H1 (cell line): ENCODE measurements around the gene DCTN1. TPM values are rescaled to one million over a fixed set of nuclear protein-coding genes. Genes with fewer than 3 reads are reported as not detected.

ENCODE experiments used
- ASH2L ChIP-seq: fragments of 200-600, 300-600 bp; sonication (generic); IDR thresholded peaks from one replicate; pipeline ENCODE4 v1.7.1; 2017; ENCODE audit warnings: low read length
- GABPA ChIP-seq: IDR thresholded peaks from 2 replicates; pipeline ENCODE4 v1.6.1; 2011; ENCODE audit warnings: mild to moderate bottlenecking, low read length, moderate library complexity, borderline replicate concordance; ENCODE audit not compliant: insufficient read depth
- NANOG ChIP-seq: IDR thresholded peaks from 2 replicates; pipeline ENCODE4 v1.6.1; 2011; ENCODE audit warnings: low read length, low read depth, mild to moderate bottlenecking, inconsistent platforms; ENCODE audit not compliant: insufficient read depth, poor library complexity, severe bottlenecking
- NRF1 ChIP-seq: IDR thresholded peaks from 2 replicates; pipeline ENCODE4 v1.6.1; 2011; ENCODE audit warnings: mild to moderate bottlenecking, low read depth, low read length, improper control_type of control experiment
- POLR2A ChIP-seq, 2 experiments: IDR thresholded peaks; 1 replicate in 1 of 2; 2 replicates in 1 of 2; pipeline ENCODE4 v1.6.1; 2011; ENCODE audit warnings: low read depth in 2 of 2, low read length in 2 of 2, mild to moderate bottlenecking in 2 of 2; ENCODE audit errors: control extremely low read depth in 1 of 2
- RAD21 ChIP-seq, 2 experiments: IDR thresholded peaks in 1 of 2; conservative IDR thresholded peaks in 1 of 2; 2 replicates each; pipeline ENCODE4 v1.6.1; 2011; ENCODE audit warnings: low read depth in 2 of 2, low read length in 2 of 2, improper control_type of control experiment in 1 of 2, inconsistent platforms in 1 of 2, mild to moderate bottlenecking in 1 of 2, moderate library complexity in 1 of 2
- RNF2 ChIP-seq: fragments of 200-900, 300-1000 bp; sonication (generic); IDR thresholded peaks from 2 replicates; pipeline ENCODE4 v1.7.1; 2016; ENCODE audit warnings: borderline replicate concordance, low read depth, mild to moderate bottlenecking, antibody characterized with exemption, low read length; ENCODE audit not compliant: poor library complexity, severe bottlenecking; ENCODE audit errors: missing control alignments
- TBP ChIP-seq: IDR thresholded peaks from 2 replicates; pipeline ENCODE4 v1.6.1; 2011; ENCODE audit warnings: low read depth, low read length, improper control_type of control experiment
- polyA plus RNA-seq, 7 experiments: library from polyadenylated mRNA; depleted of rRNA in 3 of 7; stranded (reverse) in 5 of 7; unstranded in 2 of 7; fragments of >200 nt in 5 of 7; fragments of 200-250 nt in 2 of 7; gene quantifications; 1 replicate in 5 of 7; 2 replicates in 1 of 7; 4 replicates in 1 of 7; pipeline versions ENCODE4 v1.2.1 to v1.2.3, GENCODE V29; 2011 to 2013; ENCODE audit warnings: missing spikeins in 2 of 7, mixed read lengths in 2 of 7
- total RNA-seq: library from RNA; stranded (reverse); fragmentation: NEBNext Ultra II Directional; extraction: Animal tissue kit (Norgen Biotek cat#: 25700); gene quantifications from 2 replicates; pipeline ENCODE4 v1.2.1, GENCODE V29; 2021
- TF ChIP-seq, protein P1 (sequence below): fragments of 300-600 bp; sonication (generic); IDR thresholded peaks from 2 replicates; pipeline ENCODE4 v1.7.1; 2012; ENCODE audit warnings: low read length, moderate library complexity, mild to moderate bottlenecking, inconsistent platforms; ENCODE audit not compliant: insufficient replicate concordance
- TF ChIP-seq, protein P2 (sequence below): IDR thresholded peaks from 2 replicates; pipeline ENCODE4 v1.6.1; 2012; ENCODE audit warnings: inconsistent platforms

DCTN1 gene
- total and polyA plus RNA-seq, 2 of the 8 experiments (the other 6 are each of a cell fraction or from before 2014, with no cell fraction given) = 105 to 162 TPM

DNA sequence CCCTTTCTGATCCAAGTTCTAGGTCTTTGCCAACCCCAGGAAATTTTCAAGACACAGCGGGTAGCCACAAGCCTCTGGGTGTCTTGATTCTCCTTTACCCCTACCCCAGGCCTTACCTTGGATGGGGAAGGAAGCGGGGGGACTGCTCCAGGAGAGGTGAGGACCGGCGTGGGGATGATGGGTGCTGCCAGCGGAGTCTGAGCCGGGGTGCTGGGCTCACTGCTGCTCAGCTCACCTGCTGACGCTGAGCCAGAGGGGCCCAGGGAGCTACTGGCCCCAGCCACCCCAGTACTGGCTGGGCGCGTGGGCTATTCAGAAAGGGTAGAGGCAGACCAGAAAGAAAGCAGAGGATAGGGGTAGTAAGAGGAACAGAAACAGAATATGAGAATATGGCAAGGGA lies 8.7 kb downstream of the DCTN1 start (continued):
- TF ChIP-seq, protein P1, sequence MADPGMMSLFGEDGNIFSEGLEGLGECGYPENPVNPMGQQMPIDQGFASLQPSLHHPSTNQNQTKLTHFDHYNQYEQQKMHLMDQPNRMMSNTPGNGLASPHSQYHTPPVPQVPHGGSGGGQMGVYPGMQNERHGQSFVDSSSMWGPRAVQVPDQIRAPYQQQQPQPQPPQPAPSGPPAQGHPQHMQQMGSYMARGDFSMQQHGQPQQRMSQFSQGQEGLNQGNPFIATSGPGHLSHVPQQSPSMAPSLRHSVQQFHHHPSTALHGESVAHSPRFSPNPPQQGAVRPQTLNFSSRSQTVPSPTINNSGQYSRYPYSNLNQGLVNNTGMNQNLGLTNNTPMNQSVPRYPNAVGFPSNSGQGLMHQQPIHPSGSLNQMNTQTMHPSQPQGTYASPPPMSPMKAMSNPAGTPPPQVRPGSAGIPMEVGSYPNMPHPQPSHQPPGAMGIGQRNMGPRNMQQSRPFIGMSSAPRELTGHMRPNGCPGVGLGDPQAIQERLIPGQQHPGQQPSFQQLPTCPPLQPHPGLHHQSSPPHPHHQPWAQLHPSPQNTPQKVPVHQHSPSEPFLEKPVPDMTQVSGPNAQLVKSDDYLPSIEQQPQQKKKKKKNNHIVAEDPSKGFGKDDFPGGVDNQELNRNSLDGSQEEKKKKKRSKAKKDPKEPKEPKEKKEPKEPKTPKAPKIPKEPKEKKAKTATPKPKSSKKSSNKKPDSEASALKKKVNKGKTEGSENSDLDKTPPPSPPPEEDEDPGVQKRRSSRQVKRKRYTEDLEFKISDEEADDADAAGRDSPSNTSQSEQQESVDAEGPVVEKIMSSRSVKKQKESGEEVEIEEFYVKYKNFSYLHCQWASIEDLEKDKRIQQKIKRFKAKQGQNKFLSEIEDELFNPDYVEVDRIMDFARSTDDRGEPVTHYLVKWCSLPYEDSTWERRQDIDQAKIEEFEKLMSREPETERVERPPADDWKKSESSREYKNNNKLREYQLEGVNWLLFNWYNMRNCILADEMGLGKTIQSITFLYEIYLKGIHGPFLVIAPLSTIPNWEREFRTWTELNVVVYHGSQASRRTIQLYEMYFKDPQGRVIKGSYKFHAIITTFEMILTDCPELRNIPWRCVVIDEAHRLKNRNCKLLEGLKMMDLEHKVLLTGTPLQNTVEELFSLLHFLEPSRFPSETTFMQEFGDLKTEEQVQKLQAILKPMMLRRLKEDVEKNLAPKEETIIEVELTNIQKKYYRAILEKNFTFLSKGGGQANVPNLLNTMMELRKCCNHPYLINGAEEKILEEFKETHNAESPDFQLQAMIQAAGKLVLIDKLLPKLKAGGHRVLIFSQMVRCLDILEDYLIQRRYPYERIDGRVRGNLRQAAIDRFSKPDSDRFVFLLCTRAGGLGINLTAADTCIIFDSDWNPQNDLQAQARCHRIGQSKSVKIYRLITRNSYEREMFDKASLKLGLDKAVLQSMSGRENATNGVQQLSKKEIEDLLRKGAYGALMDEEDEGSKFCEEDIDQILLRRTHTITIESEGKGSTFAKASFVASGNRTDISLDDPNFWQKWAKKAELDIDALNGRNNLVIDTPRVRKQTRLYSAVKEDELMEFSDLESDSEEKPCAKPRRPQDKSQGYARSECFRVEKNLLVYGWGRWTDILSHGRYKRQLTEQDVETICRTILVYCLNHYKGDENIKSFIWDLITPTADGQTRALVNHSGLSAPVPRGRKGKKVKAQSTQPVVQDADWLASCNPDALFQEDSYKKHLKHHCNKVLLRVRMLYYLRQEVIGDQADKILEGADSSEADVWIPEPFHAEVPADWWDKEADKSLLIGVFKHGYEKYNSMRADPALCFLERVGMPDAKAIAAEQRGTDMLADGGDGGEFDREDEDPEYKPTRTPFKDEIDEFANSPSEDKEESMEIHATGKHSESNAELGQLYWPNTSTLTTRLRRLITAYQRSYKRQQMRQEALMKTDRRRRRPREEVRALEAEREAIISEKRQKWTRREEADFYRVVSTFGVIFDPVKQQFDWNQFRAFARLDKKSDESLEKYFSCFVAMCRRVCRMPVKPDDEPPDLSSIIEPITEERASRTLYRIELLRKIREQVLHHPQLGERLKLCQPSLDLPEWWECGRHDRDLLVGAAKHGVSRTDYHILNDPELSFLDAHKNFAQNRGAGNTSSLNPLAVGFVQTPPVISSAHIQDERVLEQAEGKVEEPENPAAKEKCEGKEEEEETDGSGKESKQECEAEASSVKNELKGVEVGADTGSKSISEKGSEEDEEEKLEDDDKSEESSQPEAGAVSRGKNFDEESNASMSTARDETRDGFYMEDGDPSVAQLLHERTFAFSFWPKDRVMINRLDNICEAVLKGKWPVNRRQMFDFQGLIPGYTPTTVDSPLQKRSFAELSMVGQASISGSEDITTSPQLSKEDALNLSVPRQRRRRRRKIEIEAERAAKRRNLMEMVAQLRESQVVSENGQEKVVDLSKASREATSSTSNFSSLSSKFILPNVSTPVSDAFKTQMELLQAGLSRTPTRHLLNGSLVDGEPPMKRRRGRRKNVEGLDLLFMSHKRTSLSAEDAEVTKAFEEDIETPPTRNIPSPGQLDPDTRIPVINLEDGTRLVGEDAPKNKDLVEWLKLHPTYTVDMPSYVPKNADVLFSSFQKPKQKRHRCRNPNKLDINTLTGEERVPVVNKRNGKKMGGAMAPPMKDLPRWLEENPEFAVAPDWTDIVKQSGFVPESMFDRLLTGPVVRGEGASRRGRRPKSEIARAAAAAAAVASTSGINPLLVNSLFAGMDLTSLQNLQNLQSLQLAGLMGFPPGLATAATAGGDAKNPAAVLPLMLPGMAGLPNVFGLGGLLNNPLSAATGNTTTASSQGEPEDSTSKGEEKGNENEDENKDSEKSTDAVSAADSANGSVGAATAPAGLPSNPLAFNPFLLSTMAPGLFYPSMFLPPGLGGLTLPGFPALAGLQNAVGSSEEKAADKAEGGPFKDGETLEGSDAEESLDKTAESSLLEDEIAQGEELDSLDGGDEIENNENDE = no peak
- TF ChIP-seq GABPA = no peak
- TF ChIP-seq RNF2 = no peak
- TF ChIP-seq TBP = no peak
- no peak for TF ChIP-seq NANOG
- TF ChIP-seq RAD21 (IDR thresholded peaks at IDR 0.05 in 1 of 2, conservative IDR thresholded peaks at IDR 0.05 in 1 of 2; ENCODE audit: low read depth in 2 of 2, low read length in 2 of 2) = no peak
- no peak for TF ChIP-seq POLR2A (IDR thresholded peaks at IDR 0.05; ENCODE audit: control extremely low read depth in 1 of 2, low read depth in 2 of 2, low read length in 2 of 2)
- TF ChIP-seq ASH2L = no peak
- TF ChIP-seq NRF1 = no peak
- TF ChIP-seq, protein P2, sequence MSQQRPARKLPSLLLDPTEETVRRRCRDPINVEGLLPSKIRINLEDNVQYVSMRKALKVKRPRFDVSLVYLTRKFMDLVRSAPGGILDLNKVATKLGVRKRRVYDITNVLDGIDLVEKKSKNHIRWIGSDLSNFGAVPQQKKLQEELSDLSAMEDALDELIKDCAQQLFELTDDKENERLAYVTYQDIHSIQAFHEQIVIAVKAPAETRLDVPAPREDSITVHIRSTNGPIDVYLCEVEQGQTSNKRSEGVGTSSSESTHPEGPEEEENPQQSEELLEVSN = no peak
